HepG2 (cell line): ENCODE measurements around the gene B4GALT2. TPM values are rescaled to one million over a fixed set of nuclear protein-coding genes. Genes with fewer than 3 reads are reported as not detected.

Source experiments
- ATRX ChIP-seq: sonication (generic); formaldehyde crosslinking; IDR thresholded peaks from 2 replicates; pipeline ENCODE4 v1.4.0; 2020; ENCODE audit warnings: missing genetic modification reagents, borderline replicate concordance
- CEBPB ChIP-seq: IDR thresholded peaks from 2 replicates; pipeline ENCODE4 v1.6.1; 2011; ENCODE audit warnings: low read depth, low read length, improper control_type of control experiment, borderline replicate concordance
- ELF4 ChIP-seq: sonication (generic); formaldehyde crosslinking; IDR thresholded peaks from 2 replicates; pipeline ENCODE4 v1.5.0; 2020; ENCODE audit warnings: missing genetic modification reagents, mild to moderate bottlenecking, moderate library complexity, borderline replicate concordance
- NCOR1 ChIP-seq: fragments of 200-600 bp; sonication (generic); IDR thresholded peaks from 2 replicates; pipeline ENCODE4 v1.7.0; 2017; ENCODE audit warnings: antibody characterized with exemption, low read length, borderline replicate concordance
- NFATC3 ChIP-seq: sonication (generic); formaldehyde crosslinking; IDR thresholded peaks from 2 replicates; pipeline ENCODE4 v1.5.1; 2020; ENCODE audit warnings: mild to moderate bottlenecking, missing genetic modification reagents
- RCOR2 ChIP-seq: IDR thresholded peaks from 2 replicates; pipeline ENCODE4 v1.6.1; 2016; ENCODE audit warnings: missing biosample characterization, missing genetic modification reagents
- RXRA ChIP-seq: sonication (generic); formaldehyde crosslinking; IDR thresholded peaks from 2 replicates; pipeline ENCODE4 v1.5.1; 2020; ENCODE audit warnings: missing genetic modification reagents
- XBP1 ChIP-seq: sonication (generic); formaldehyde crosslinking; IDR thresholded peaks from 2 replicates; pipeline ENCODE4 v1.5.0; 2020; ENCODE audit warnings: missing genetic modification reagents
- ZBTB1 ChIP-seq: sonication (generic); formaldehyde crosslinking; IDR thresholded peaks from 2 replicates; pipeline ENCODE4 v1.4.0; 2020; ENCODE audit warnings: missing genetic modification reagents, borderline replicate concordance
- ZFX ChIP-seq: sonication (generic); formaldehyde crosslinking; IDR thresholded peaks from 2 replicates; pipeline ENCODE4 v1.4.0; 2020; ENCODE audit warnings: mild to moderate bottlenecking, low read depth, missing genetic modification reagents, moderate library complexity
- ZNF207 ChIP-seq: fragments of 450-650 bp; IDR thresholded peaks from 2 replicates; pipeline ENCODE4 v1.6.1; 2016; ENCODE audit warnings: antibody characterized with exemption, borderline replicate concordance
- ZNF234 ChIP-seq: sonication (generic); formaldehyde crosslinking; conservative IDR thresholded peaks from 2 replicates; pipeline ENCODE4 v1.5.1; 2020; ENCODE audit warnings: mild to moderate bottlenecking, missing genetic modification reagents
- ZNF296 ChIP-seq: sonication (generic); formaldehyde crosslinking; conservative IDR thresholded peaks from 2 replicates; pipeline ENCODE4 v1.5.0; 2020; ENCODE audit warnings: mild to moderate bottlenecking, missing genetic modification reagents
- ZNF605 ChIP-seq: sonication (generic); formaldehyde crosslinking; IDR thresholded peaks from 2 replicates; pipeline ENCODE4 v1.8.0; 2022; ENCODE audit warnings: mild to moderate bottlenecking, missing genetic modification reagents
- ZNF674 ChIP-seq: sonication (generic); formaldehyde crosslinking; IDR thresholded peaks from 2 replicates; pipeline ENCODE4 v1.5.0; 2020; ENCODE audit warnings: low read depth, mild to moderate bottlenecking, missing genetic modification reagents
- ZSCAN30 ChIP-seq: sonication (generic); formaldehyde crosslinking; IDR thresholded peaks from 2 replicates; pipeline ENCODE4 v1.5.0; 2020; ENCODE audit warnings: mild to moderate bottlenecking, missing genetic modification reagents
- polyA plus RNA-seq, 8 experiments: library from polyadenylated mRNA; depleted of rRNA in 3 of 8; stranded (reverse) in 7 of 8; unstranded in 1 of 8; fragments of >200 nt; fragmentation: Illumina TruSeq in 4 of 8; extraction: Trizol in 4 of 8; gene quantifications; 2 replicates each; pipeline versions ENCODE4 v1.2.1 to v1.2.3, GENCODE V29; 2011 to 2016; ENCODE audit warnings: low read depth in 4 of 8, missing spikeins in 1 of 8, mixed read lengths in 1 of 8; ENCODE audit not compliant: insufficient read depth in 1 of 8
- total RNA-seq, 5 experiments: library from RNA; depleted of rRNA; stranded (reverse); fragments of >200 nt; fragmentation: Illumina TruSeq; extraction: Trizol; gene quantifications; 2 replicates each; pipeline ENCODE4 v1.2.3, GENCODE V29; 2016; ENCODE audit warnings: low read depth in 1 of 5
- TF ChIP-seq, protein P1 (sequence below), 2 experiments: fragments of 450-650 bp in 1 of 2; sonication (generic) in 1 of 2; formaldehyde crosslinking; IDR thresholded peaks; 2 replicates each; pipeline versions ENCODE4 v1.5.0 to v1.8.0; 2020 to 2022; ENCODE audit warnings: mild to moderate bottlenecking in 1 of 2, missing genetic modification reagents in 1 of 2
- TF ChIP-seq, protein P2 (sequence below): sonication (generic); formaldehyde crosslinking; IDR thresholded peaks from 2 replicates; pipeline ENCODE4 v1.4.0; 2020; ENCODE audit warnings: missing genetic modification reagents
- TF ChIP-seq, protein P3 (sequence below): sonication (generic); formaldehyde crosslinking; IDR thresholded peaks from 2 replicates; pipeline ENCODE4 v1.8.0; 2022; ENCODE audit warnings: missing genetic modification reagents, mild to moderate bottlenecking, moderate library complexity, borderline replicate concordance
- TF ChIP-seq, protein P4 (sequence below): IDR thresholded peaks from 2 replicates; pipeline ENCODE4 v1.6.1; 2012; ENCODE audit warnings: low read depth, low read length, improper control_type of control experiment
- TF ChIP-seq, protein P5 (sequence below): sonication (generic); formaldehyde crosslinking; IDR thresholded peaks from 2 replicates; pipeline ENCODE4 v1.8.0; 2022; ENCODE audit warnings: low read depth, missing genetic modification reagents

Gene B4GALT2
- total and polyA plus RNA-seq, 2 of the 13 experiments (the other 11 are each of a cell fraction or from before 2014, with no cell fraction given), result 41.9 to 78.0 TPM

DNA sequence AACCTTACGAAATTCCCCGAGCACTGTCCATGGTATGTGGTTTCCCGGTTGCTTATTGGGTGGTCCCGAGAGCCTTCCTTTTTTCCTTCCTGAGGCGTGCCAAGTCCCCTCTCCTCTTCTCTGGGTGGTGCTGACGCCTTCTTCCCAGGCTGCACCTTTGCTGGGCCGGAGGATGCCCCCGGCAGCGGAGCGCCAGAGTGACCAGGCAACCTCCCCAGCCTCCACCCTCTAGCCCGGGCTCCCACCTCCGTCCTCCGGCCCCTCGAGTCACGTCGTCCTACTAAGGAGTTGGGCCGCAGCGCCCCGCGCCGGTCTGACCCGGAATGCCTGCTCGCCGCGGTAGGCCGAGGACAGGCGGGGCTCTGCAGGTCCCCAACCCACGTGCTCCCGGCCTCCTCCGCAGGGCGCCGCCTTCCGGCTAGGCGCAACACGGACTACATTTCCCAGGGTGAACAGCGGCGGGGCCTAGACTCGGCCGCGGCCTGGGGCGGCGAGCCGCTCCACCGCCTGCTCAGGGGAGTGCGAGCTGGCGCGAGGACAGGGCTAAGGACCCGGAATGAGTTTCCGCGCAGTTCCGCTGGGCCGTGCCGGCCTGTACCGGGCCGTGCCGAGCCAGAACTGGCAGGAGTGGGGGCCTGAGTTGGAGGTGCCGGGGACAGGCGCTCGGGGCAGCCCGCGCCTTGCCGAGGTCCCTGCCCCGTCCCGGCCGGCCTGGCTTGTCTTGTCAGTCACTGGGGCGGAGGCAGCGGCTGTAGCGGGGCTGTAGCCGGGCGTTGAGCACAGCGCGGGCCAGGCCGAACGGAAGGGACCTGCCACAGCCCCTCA, 32.6 kb upstream of the B4GALT2 start, which contains the start of gene IPO13 (continued):
- TF ChIP-seq, protein P1, sequence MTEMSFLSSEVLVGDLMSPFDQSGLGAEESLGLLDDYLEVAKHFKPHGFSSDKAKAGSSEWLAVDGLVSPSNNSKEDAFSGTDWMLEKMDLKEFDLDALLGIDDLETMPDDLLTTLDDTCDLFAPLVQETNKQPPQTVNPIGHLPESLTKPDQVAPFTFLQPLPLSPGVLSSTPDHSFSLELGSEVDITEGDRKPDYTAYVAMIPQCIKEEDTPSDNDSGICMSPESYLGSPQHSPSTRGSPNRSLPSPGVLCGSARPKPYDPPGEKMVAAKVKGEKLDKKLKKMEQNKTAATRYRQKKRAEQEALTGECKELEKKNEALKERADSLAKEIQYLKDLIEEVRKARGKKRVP (CRISPR knock-in tag; IDR thresholded peaks at IDR 0.05), result peak in 1 of 2 experiments; percentile 63; a peak in 2 of 4 replicates
- TF ChIP-seq ZNF674, result no peak
- TF ChIP-seq ZNF605 (CRISPR knock-in tag), result peak; percentile 94
- no peak for TF ChIP-seq ZBTB1
- TF ChIP-seq, protein P2, sequence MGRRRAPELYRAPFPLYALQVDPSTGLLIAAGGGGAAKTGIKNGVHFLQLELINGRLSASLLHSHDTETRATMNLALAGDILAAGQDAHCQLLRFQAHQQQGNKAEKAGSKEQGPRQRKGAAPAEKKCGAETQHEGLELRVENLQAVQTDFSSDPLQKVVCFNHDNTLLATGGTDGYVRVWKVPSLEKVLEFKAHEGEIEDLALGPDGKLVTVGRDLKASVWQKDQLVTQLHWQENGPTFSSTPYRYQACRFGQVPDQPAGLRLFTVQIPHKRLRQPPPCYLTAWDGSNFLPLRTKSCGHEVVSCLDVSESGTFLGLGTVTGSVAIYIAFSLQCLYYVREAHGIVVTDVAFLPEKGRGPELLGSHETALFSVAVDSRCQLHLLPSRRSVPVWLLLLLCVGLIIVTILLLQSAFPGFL, result no peak
- TF ChIP-seq NFATC3 (CRISPR knock-in tag), result no peak
- TF ChIP-seq ZNF207, result no peak
- no peak for TF ChIP-seq XBP1 (CRISPR knock-in tag)
- TF ChIP-seq, protein P3, sequence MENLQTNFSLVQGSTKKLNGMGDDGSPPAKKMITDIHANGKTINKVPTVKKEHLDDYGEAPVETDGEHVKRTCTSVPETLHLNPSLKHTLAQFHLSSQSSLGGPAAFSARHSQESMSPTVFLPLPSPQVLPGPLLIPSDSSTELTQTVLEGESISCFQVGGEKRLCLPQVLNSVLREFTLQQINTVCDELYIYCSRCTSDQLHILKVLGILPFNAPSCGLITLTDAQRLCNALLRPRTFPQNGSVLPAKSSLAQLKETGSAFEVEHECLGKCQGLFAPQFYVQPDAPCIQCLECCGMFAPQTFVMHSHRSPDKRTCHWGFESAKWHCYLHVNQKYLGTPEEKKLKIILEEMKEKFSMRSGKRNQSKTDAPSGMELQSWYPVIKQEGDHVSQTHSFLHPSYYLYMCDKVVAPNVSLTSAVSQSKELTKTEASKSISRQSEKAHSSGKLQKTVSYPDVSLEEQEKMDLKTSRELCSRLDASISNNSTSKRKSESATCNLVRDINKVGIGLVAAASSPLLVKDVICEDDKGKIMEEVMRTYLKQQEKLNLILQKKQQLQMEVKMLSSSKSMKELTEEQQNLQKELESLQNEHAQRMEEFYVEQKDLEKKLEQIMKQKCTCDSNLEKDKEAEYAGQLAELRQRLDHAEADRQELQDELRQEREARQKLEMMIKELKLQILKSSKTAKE (CRISPR knock-in tag), result peak; percentile 46
- TF ChIP-seq NCOR1, result no peak
- TF ChIP-seq ELF4 (CRISPR knock-in tag), result no peak
- TF ChIP-seq ZSCAN30, result no peak
- TF ChIP-seq, protein P4, sequence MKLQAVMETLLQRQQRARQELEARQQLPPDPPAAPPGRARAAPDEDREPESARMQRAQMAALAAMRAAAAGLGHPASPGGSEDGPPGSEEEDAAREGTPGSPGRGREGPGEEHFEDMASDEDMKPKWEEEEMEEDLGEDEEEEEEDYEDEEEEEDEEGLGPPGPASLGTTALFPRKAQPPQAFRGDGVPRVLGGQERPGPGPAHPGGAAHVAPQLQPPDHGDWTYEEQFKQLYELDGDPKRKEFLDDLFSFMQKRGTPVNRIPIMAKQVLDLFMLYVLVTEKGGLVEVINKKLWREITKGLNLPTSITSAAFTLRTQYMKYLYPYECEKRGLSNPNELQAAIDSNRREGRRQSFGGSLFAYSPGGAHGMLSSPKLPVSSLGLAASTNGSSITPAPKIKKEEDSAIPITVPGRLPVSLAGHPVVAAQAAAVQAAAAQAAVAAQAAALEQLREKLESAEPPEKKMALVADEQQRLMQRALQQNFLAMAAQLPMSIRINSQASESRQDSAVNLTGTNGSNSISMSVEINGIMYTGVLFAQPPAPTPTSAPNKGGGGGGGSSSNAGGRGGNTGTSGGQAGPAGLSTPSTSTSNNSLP, result no peak
- TF ChIP-seq ZNF296 (CRISPR knock-in tag), result peak; percentile 75
- peak; percentile 98 for TF ChIP-seq ZFX (CRISPR knock-in tag)
- peak; percentile 82 for TF ChIP-seq RXRA (CRISPR knock-in tag)
- no peak for TF ChIP-seq ATRX (CRISPR knock-in tag)
- peak; percentile 37; the same call in 1 of the 2 replicates for TF ChIP-seq ZNF234 (CRISPR knock-in tag)
- TF ChIP-seq, protein P5, sequence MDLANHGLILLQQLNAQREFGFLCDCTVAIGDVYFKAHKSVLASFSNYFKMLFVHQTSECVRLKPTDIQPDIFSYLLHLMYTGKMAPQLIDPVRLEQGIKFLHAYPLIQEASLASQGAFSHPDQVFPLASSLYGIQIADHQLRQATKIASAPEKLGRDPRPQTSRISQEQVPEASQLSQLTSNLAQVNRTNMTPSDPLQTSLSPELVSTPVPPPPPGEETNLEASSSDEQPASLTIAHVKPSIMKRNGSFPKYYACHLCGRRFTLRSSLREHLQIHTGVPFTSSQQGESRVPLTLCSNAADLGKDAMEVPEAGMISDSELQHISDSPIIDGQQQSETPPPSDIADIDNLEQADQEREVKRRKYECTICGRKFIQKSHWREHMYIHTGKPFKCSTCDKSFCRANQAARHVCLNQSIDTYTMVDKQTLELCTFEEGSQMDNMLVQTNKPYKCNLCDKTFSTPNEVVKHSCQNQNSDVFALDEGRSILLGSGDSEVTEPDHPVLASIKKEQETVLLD, result 0 out of 2 replicates have a peak, but pooled peaks have one; percentile 43
- peak; percentile 52; the same call in 1 of the 2 replicates for TF ChIP-seq RCOR2 (CRISPR knock-in tag)
- no peak for TF ChIP-seq CEBPB
